ENCODE results near the gene HIKESHI.
"Not testable (repeated sequence)": the region's sequence is repeated elsewhere in the genome, so short reads cannot be mapped to it uniquely, and the experiment has no call there.

Gene HIKESHI

DNA sequence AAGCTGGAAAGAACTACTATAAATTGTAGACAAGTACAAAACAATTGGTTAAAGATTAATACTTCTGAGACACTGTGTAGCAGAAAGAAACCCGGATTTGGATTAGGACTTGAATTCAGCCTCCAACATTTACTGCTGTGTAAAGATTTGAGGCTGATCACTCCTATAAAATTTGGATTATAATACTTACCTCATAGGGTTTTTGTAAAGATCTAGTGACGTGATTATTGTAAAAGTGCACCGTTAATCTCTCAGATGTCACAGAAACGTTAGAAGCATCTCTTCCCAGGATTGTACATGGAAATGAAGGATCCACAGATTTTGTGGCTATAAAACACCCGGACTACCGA is 323 bp upstream of the HIKESHI start:
- no peak for DNase-seq

DNA sequence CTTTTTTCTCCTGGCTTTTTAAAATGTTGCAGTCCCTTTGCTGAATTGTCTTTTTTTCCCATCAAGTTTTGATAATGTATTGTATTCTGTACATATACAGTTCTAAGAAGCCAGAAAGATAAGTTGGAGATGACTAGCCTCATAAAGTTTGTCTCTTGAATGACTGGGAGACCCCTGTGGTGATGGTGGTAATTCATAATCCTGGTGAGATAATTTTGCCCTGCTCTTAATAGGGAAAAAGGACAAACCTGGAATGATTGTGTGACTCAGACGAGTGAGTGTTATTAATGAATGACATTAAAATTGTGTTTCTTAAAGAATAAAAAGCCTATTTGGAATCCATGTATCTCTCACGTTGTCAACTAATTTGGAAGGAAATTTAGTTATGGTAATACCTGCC is 1.2 kb downstream of the HIKESHI start:
- DNase-seq, result no peak

DNA sequence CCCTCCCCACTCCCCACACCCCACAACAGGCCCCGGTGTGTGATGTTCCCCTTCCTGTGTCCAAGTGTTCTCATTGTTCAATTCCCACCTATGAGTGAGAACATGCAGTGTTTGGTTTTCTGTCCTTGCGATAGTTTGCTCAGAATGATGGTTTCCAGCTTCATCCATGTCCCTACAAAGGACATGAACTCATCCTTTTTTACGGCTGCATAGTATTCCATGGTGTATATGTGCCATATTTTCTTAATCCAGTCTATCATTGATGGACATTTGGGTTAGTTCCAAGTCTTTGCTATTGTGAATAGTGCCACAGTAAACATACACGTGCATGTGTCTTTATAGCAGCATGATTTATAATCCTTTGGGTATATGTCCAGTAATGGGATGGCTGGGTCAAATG is 6.7 kb downstream of the HIKESHI start:
- DNase-seq, result not testable (repeated sequence)

DNA sequence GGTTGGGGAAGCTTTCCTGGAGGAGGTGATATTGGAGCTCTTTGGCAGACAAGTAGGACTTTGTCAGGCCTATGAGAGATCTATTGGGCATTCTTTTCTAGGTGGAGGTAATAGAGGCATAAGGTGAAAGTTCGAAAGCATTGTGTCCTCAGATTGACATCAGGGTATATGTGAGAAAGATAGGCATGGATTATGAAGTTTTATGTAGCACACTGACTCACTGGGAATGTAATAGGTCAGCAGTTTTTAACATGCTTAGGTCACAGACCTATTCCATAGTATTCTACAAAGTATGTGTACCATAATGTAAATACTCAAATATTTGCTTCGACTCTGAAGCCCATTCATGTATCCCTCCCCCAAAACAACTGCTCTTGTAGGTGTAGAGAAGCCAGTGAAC is 11.8 kb downstream of the HIKESHI start:
- no peak for DNase-seq

DNA sequence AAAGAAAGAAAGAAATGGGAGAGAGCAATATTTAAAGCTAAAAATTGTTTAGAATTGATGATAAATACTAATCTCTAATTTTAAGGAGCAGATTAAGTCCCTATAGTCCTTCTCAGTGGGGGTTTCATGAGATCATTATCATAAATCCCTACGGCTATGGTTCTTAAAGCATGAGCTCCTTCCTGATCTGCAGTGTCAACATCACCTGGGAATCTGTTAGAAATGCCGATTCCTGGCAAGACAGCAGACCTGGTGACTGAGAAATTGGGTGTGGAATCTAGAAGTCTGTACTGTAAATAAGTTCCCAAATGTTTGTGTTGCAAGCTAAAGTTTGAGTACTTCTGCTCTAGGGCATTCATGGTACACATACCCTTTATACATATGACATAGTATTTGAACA is 12.6 kb downstream of the HIKESHI start:
- no peak for DNase-seq

DNA sequence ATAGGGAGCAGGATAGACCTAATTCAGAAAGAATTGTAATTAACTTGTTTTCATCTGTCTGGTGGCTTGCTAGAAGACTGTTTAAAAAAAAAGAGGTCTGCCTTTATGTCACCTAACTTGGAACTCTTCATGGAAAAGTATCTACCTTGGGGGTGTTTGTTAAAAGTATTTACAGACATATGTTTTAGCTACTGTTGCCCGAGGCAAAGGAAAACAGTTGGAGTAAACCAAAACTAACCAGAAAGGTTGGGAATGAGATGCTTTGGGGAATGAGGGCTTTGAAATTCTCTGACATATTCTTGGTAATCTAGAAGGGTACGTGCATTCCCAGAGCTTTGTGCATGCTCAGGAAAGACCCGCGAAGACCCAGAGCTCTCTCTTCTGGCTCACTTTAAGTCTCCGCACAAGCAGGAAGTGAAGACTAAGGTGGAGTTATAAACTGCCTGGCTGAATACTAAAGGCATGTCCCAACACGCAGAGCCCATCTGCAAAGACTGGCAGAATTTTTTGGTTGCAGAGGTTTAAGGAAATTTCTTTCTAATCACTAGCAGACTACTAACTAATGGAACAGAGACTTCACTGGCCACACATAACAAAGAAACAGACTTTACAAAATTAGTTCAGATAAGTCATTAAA is 33.2 kb downstream of the HIKESHI start:
- no peak for DNase-seq

DNA sequence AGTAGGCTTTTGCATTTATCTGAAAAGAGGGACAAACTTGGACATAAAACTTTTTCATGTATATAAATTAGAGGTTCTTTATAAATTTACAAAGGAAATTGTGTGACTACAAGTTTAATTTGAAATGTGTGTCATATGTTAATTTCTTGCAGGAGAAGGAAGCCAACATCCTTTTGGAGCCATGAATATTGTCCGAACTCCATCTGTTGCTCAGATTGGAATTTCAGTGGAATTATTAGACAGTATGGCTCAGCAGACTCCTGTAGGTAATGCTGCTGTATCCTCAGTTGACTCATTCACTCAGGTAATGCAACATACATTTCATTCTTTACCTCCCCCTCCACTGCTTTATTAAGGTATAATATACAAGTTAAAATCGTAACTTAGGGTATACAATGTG is 35.2 kb downstream of the HIKESHI start:
- no peak for DNase-seq

DNA sequence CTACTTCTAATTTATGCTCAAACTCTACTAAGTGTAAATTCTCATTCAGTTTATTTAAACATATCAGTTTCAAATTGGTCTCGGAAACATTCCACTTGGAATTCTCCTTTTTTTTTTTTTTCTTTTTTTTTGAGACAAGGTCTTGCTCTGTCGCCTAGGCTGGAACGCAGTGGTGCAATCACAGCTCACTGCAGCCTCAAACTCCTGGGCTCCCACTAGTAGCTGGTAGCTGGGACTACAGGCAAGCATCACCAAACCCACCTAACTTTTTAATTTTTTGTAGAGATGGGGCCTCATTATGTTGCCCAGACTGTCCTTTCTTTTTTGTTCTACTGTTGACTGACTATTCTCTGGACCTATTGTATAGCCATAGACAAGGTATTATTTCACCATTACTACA is 39.3 kb downstream of the HIKESHI start:
- no peak for DNase-seq

DNA sequence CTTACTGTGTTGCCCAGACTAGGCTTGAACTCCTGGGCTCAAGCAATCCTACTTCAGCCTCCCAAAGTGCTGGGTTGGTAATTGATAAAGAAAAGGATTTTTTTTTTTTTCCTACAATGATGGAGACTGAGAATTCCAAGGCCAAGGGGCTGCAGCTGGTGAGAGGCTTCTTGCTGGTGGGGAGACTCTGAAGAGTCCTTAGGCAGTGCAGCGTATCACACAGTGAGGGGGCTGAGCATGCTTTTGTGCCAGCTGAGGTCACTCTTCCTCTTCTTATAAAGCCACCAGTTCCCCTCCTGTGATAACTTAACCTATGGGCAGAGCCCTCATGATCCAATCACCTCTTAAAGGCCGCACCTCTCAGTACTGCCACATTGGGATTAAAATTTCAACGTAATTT is 44.5 kb downstream of the HIKESHI start:
- no peak for DNase-seq

DNA sequence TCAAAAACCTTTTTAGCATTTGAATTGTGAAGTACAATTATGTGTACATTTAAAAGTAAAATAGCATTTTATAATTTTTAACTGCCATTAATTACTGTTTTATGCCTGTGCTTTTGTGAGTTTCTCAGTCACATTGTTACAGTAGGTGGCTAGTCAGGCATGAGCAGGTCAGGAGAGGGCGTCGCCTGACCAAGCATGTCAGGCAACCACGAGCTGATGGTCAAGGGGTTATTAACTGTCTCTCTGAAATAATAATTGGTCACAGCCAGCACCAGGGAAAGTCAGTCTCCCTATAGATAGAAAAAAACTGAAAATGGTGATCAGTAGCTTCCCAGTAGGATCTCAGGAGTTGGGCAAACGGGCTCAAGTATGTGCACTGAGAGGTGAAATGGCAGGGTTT is 53.2 kb downstream of the HIKESHI start:
- DNase-seq, result no peak

DNA sequence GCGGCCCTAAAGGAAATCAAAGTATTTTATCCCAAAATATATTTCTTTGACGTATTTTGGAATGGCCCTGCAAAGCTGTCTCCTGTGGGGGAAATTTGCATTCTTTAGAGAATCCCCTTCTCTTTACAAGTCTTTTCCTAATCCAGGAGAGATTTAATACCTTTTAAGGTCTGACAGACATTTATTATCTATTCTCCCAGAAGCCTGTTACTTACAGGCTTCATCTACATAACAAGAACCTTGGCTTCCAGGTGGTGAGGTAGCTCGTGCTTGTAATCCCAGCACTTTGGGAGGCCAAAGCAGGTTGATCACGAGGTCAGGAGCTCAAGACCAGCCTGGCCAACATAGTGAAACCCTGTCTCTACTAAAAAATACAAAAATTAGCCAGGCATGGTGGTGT is 55.4 kb downstream of the HIKESHI start:
- DNase-seq, result not testable (repeated sequence)

DNA sequence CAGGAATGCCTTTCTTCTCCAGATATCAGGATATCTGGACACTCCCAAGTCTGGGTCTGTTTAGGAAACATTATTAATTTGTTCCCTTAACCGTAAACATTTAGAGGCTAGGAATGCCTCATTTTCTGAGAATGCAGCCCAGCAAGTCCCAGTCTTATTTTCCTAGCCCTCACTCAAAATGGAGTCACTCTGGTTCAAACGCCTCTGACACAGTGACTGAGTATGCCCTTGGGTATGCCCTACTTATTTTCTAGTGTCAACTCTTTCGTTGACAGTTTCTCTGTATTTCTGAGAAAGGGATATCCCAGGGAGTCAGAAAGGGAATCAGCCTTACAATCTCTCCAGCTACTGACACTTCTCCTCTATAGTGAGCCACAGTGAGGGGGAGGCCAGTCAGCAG is 56.7 kb downstream of the HIKESHI start:
- DNase-seq, result no peak

DNA sequence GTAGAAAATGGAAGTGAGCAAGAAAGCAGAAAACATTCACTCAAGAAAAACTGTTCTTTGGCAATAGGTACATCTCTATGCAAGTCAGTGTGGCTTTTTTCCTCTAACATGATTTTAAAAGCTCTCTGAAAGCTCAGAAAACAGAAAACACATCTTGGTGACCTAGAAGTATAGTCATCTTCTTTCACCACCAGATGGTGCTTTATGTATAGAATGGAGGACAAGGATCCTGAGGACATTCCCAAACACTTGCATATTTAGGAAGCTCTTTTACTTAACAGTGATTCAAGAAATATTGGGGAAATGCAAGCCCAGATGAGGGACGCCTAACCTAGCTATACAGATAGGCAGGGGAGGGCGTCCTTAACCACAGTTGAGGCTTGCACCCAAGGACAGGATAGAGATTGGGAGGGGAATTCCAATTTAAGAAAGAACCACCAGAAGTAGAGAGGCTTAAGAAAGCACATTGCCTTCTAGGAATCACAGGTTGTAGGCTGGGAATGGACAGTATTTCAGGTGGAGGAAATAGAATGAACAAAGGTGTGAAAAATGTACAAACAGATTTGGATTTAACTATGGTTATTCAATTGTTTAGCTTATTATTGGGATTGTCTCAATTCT is 58.8 kb downstream of the HIKESHI start:
- DNase-seq, result no peak

DNA sequence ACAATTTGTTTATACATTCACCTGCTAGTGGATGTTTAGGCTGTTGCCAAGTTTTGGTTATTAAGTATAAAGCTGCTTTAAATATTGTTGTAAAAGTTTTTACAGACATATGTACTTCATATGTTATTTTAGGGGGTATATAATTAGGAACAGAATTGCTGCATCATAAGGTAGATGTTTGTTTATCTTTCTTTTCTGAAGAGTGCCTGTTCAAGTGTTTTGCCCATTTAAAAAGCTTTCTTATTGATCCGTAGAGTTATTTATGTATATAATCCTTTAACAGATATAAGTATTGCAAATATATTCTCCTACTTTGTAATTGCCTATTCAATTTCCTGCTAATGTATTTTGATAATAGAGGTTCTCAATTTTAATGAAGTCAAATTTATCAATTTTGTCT is 61.4 kb downstream of the HIKESHI start:
- DNase-seq, result no peak

DNA sequence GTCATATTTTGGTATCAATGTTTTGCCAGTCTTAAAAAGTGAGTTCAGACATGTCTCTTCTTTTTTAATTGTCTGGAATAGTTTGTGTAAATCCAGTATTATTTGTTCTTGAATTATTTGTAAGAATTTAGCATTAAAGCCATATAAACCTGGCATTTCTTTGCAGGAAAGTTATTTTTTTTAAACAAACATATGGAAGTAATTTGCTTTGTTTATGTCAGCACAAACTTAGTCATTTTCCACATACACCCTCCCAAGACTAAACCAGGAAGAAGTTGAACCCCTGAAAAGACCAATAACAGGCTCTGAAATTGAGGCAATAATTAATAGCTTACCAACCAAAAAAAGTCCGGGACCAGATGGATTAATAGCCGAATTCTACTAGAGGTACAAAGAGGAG is 63.5 kb downstream of the HIKESHI start:
- DNase-seq, result no peak

DNA sequence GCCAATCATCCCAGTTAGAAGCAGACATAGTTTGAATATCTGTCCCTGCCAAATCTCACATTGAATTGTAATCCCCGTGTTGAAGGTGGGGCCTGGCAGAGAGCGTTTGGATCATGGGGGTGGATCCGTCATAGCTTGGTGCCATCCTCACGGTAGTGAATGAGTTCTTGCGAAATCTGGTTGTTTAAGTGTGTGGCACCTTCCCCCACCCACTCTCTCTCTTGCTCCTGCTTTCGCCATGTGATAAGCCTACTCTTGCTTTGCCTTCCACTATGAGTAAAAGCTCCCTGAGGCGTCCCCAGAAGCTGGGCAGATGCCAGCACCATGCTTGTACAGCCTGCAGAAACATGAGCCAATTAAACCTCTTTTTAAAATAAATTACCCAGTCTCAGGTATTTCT is 67.6 kb downstream of the HIKESHI start:
- DNase-seq, result no peak

DNA sequence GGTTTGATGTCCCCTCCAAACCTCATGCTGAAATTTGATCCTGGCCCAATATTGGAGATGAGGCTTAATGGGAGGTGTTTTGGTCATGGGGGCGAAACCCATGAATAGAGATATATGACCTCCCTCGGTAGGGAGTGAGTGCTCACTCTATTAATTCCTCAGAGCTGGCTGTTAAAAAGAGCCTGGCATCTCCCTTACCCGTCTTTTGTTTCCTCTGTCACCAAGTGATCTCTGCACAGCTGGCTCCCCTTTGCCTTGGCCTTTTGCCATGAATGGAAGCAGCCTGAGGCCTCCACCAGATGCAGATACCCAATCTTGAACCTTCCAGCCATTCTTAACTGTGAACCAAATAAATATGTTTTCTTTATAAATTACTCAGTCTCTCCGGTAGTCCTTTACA is 68.1 kb downstream of the HIKESHI start:
- peak; percentile 9 for DNase-seq

DNA sequence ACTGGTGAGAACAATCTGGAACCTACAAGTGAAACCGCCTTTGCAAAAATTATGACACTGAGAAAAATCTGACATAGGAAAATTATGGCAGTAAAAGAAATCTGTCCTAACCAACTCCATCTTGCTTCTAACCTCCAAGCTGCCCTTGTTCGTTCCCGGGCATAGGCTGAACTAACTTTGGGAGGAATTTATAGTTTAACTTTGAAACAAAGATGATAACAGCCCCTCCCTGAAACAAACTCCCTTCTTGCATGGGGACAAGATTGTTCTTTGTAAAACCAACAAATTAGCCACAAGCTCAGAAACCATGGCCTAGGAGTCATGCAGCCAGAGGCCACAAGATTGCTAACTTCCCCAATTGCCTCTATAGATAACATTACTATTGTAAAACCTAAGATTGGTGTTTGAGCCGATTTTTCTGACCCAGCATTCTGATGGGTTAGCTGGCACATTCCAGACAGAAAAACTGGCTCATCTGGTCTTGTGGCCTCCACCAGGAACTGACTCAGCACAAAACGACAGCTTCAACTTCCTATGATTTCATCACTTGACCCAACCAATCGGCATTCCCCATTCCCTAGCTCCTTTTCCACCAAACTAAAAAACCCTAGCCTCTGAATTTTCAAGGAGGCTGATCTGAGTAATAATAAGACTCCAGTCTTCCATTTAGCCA is 69.0 kb downstream of the HIKESHI start:
- no peak for DNase-seq

DNA sequence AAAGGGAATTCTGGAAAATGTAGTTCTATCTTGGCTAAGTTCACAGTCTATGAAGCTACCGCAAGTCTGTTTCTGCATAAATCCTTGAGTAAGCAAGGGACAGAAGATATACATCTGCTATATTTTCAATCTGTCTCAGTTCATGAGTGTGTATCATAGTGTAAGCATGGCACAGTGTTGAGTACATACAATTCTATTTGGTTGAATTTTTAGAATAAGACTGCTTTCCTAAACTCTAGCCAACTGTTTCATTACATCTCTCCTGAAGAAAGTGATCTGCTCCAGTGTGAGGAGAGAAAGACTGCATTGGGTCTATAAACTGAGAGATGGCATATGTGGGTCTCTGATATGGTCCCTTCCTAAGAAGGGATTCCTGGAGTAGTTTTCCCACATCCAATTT is 70.0 kb downstream of the HIKESHI start:
- no peak for DNase-seq

DNA sequence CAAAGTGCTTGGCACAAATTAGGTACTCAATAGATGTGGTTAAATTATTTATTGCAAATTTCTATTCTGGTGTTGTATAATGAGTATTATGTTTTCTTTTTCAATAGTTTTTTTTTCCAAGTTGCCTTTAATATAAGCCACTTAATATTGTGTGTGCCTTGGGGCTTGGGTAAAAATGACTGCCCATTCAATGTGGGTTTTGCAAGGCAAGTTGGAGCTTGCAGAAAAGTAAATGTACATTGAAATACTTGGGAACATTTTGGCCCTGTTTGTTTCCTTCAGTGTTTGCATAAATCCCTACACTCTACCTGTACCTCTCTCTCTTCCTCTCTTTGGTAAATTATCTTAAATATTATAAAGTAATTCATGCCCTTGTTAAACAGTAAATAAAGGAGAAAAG is 70.5 kb downstream of the HIKESHI start:
- no peak for DNase-seq

DNA sequence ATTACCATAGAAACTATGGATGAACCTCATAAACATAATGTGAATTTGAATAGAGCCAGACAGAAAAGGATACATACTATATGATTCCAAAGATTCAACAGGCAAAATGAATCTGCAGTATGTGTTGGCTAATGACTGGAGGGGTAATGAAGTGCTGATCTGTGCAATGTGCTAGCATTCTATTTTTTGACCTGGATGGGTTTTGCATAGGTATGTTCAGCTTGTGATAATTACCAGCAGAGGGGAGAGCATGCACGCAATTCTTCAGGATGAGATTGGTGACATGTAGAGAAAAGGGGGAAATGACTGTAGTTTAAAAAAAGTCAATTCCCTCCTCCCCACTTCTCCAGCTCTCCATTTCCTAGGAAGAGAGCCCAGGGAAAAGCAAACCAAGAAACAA is 72.0 kb downstream of the HIKESHI start:
- DNase-seq, result no peak

DNA sequence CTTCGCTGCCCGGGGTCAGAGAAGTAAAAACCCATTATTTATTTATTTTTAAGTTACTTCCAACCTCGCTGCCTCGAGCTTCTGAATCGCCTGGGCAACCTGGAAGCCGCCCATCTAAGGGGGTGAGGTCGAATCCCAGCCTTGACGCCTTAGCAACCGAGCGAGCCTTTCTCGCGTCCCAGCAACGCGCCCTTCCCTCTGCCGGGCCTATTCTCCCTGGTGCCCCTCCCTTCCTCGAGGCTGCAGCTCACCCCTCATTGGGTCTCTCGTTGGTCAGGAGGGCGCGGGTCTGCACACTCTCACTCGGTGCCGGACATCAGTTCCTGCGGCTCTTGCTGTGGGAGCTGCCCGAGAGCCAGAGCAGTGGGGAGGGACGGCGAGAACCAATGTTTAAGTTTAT is 72.5 kb downstream of the HIKESHI start, which contains the start of gene CCDC81:
TSS of gene CCDC81 (plus strand) at position 302 of the 400 bp plus-strand sequence. CDS start 277 bp downstream, outside the sequence.
- peak; percentile 11 for DNase-seq

DNA sequence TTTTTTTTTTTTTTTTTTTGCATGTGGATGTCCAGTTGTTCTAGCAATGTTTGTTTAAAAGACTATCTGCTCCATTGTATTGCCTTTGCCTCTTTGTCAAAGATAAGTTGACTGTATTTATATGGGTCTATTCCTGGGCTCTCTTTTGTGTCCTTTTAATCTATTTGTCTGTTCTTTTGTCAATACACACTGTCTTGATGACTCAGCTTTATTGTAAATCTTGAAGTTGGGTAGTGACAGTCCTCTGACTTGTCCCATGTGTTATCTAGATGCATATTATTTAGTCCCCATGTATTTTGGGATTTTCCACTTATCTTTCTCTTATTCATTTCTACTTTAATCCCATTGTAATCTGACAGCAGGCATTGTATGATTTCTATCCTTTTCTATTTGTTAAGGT is 75.9 kb downstream of the HIKESHI start:
- no peak for DNase-seq

DNA sequence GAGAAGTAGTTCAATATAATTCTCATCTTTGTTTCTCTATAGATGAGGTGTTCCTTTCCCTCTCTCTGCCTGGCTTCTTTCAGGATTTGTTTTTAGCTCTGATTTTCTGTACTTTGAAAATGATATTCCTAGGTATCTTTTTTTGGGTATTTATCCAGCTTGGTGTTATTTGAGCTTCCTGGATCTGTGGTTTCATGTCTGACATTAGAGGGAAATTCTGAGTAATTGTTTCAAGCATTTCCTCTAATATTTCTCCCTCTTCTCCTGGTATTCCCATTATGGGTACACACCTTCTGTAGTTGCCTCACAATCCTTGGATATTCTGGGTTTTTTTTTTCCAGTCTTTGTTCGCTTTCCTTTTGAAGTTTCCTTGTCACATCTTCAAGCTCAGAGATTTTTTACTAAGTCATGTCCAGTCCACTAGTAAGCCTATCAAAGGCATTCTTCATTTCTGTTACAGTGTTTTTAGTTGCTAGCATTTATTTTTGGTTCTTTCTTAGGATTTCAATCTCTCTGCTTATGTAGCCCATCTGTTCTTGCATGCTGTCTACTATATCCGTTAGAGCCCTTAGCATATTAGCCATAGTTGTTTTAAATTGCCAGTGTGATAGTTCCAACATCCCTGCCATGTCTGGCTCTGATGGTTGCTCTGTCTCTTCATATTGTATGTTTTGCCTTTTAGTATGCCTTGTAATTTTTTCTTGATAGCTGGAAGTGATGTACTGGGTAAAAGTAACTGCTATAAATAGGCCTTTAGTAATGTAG is 78.4 kb downstream of the HIKESHI start:
- DNase-seq, result no peak

Measured in NCI-H748 treated with DMSO at 0.1 percent for 48 hours (cell line).